MCF 10A (cell line): ENCODE results near the gene KNCN. TPM values are rescaled to one million over a fixed set of nuclear protein-coding genes. Genes with fewer than 3 reads are reported as not detected.

Experiments used
- BruUV-seq: library from RNA; stranded (reverse); fragments of 400-500 nt; replicated peaks from 2 replicates; lab custom pipeline; 2021; lab: Mats Ljungman, UMichigan
- CTCF ChIA-PET: fragments of 300-600 bp; sonication (Branson Sonifier 250); formaldehyde crosslinking; extraction: SDS; loops from one replicate; lab custom pipeline; 2021; ENCODE audit warnings: antibody characterized with exemption, inconsistent platforms; lab: Yijun Ruan, JAX
- POLR2A ChIA-PET: fragments of 300-600, 350-650 bp; sonication (Branson Sonifier 250); formaldehyde crosslinking; extraction: SDS; loops from one replicate; lab custom pipeline; 2020; ENCODE audit warnings: antibody characterized with exemption, inconsistent platforms; lab: Yijun Ruan, JAX
- DNase-seq: peaks from one replicate; pipeline ENCODE4 v3.0.0-alpha.2; 2018; ENCODE audit not compliant: unreplicated experiment
- H3K27ac Mint-ChIP-seq: one replicate; pipeline ENCODE4 v1.8.0; 2022; ENCODE audit warnings: mild to moderate bottlenecking, low read depth, mixed read lengths; ENCODE audit not compliant: unreplicated experiment
- H3K27me3 Mint-ChIP-seq: one replicate; pipeline ENCODE4 v1.8.0; 2022; ENCODE audit warnings: mixed read lengths; ENCODE audit not compliant: insufficient read depth, unreplicated experiment
- H3K36me3 Mint-ChIP-seq: one replicate; pipeline ENCODE4 v1.8.0; 2022; ENCODE audit warnings: mild to moderate bottlenecking, moderate library complexity, mixed read lengths; ENCODE audit not compliant: insufficient read depth, unreplicated experiment
- H3K4me1 Mint-ChIP-seq: one replicate; pipeline ENCODE4 v1.8.0; 2022; ENCODE audit warnings: mixed read lengths; ENCODE audit not compliant: insufficient read depth, unreplicated experiment
- H3K4me3 Mint-ChIP-seq: one replicate; pipeline ENCODE4 v1.8.0; 2022; ENCODE audit warnings: mild to moderate bottlenecking, moderate library complexity, mixed read lengths; ENCODE audit not compliant: unreplicated experiment
- H3K9me3 Mint-ChIP-seq: one replicate; pipeline ENCODE4 v1.8.0; 2022; ENCODE audit warnings: mixed read lengths; ENCODE audit not compliant: unreplicated experiment
- intact Hi-C: fragments of 100-400 bp; cut with micrococcal nuclease; formaldehyde crosslinking; loops from 2 replicates; pipeline ENCODE4 v1.14.1; 2022
- total RNA-seq: library from RNA; stranded (reverse); gene quantifications from 2 replicates; pipeline ENCODE4 v1.2.3, GENCODE V29; 2022
- TF ChIP-seq, protein P1 (sequence below): fragments of 200-600 bp; IDR thresholded peaks from one replicate; pipeline ENCODE4 v1.8.0; 2022; ENCODE audit warnings: antibody characterized with exemption, mild to moderate bottlenecking; ENCODE audit not compliant: unreplicated experiment

KNCN gene
- total RNA-seq, 1 experiment from 2014 or later = not detected

- no TSS peak for BruUV-seq
- Mint-ChIP-seq H3K27ac (no peak overlapping the region), H3K9me3 (no peaks in the 10 kb centered on the region), H3K27me3 (no peaks in the 10 kb centered on the region), H3K4me1 (no peaks in the 10 kb centered on the region), H3K4me3 (no peak overlapping the region), H3K36me3 (peaks cover 45% of the 10 kb centered on the region)
- DNase-seq = no peak
- TF ChIP-seq, protein P1, sequence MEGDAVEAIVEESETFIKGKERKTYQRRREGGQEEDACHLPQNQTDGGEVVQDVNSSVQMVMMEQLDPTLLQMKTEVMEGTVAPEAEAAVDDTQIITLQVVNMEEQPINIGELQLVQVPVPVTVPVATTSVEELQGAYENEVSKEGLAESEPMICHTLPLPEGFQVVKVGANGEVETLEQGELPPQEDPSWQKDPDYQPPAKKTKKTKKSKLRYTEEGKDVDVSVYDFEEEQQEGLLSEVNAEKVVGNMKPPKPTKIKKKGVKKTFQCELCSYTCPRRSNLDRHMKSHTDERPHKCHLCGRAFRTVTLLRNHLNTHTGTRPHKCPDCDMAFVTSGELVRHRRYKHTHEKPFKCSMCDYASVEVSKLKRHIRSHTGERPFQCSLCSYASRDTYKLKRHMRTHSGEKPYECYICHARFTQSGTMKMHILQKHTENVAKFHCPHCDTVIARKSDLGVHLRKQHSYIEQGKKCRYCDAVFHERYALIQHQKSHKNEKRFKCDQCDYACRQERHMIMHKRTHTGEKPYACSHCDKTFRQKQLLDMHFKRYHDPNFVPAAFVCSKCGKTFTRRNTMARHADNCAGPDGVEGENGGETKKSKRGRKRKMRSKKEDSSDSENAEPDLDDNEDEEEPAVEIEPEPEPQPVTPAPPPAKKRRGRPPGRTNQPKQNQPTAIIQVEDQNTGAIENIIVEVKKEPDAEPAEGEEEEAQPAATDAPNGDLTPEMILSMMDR = no peak
- intact Hi-C loops = no loop called here
- ChIA-PET POLR2A (no interaction called here), CTCF (no interaction called here)
These were observed 35.6 kb upstream of the KNCN start for GRCh38 chr1:46587069-46587468.

DNA sequence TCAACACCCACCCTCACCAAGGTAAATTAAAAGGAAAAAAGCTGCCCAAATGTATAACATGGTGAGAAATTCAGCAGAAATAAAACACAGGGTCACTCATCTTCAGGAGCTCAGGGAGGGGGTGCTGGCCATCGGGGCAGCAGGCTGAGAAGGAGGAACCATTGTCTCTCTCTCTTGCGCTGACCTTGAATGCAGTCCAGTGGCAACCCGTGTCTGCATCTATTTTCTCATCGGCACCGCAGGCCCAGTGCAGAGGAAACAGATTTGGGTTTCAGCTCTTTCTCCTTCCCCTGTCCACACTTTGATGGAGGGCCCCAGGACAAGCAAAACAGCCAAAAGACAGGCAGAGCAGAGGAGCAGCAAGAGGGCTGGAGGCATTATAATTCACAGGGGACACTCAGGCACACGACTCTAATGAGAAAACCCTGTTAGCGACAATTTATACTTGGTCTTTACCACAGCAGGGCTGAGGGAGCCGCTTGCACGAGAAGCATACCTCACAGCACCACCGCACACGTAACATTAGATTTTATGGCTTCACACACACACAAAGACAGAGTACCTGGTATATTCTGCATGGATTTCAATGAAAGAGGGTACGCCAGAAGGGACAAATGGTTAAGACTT is 34.0 kb upstream of the KNCN start:
- Mint-ChIP-seq H3K36me3 (peaks cover 37% of the 10 kb centered on the region), H3K4me1 (no peaks in the 10 kb centered on the region), H3K9me3 (no peaks in the 10 kb centered on the region), H3K4me3 (no peak overlapping the region), H3K27me3 (no peaks in the 10 kb centered on the region), H3K27ac (no peak overlapping the region)
- TF ChIP-seq, protein P1 = no peak
- BruUV-seq = no TSS peak
- intact Hi-C loops = no loop called here
- POLR2A ChIA-PET = no interaction called here
- DNase-seq = no peak
- CTCF ChIA-PET = interaction anchor here (0.7 to 0.8 kb wide), 2 partner anchors 108 to 140 kb away, joined by 3 to 4 read pairs; no protein-coding TSS in a partner anchor

DNA sequence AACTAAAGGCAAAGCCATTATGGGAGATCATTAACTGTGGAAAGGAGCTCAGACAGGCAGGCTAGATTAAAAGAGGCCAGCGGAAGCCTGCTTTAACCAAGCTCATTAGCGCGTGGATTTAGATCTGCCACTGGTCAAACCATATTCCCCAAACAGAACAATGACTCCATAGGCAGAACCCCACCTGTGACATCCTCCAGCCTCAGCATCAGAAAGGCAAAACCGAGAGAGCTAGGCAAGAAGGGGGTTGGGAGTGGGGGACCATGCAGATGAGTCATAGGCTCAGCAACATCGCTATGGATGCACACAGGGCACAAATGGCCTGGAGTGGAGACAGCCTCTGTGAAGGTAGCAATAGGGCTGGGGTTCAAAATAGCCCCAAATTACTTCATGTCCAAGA is 32.0 kb upstream of the KNCN start:
- CTCF ChIA-PET = interaction anchor here (0.6 to 1.5 kb wide), 2 partner anchors 17 to 56 kb away, joined by 5 to 6 read pairs; no protein-coding TSS in a partner anchor
- TF ChIP-seq, protein P1 = no peak
- no peak for DNase-seq
- no peaks in the 10 kb centered on the region for H3K27me3 Mint-ChIP-seq
- H3K27ac Mint-ChIP-seq = no peak overlapping the region
- no TSS peak for BruUV-seq
- peaks cover 49% of the 10 kb centered on the region for H3K36me3 Mint-ChIP-seq
- POLR2A ChIA-PET = no interaction called here
- H3K9me3 Mint-ChIP-seq = no peaks in the 10 kb centered on the region
- H3K4me1 Mint-ChIP-seq = no peaks in the 10 kb centered on the region
- intact Hi-C loops = no loop called here
- no peak overlapping the region for H3K4me3 Mint-ChIP-seq

GRCh38 chr1:46582972-46583371 is 31.5 kb upstream of the KNCN start:
- Mint-ChIP-seq H3K27me3 (no peaks in the 10 kb centered on the region), H3K27ac (no peak overlapping the region), H3K4me3 (no peak overlapping the region), H3K36me3 (peaks cover 52% of the 10 kb centered on the region), H3K4me1 (no peaks in the 10 kb centered on the region), H3K9me3 (no peaks in the 10 kb centered on the region)
- TF ChIP-seq, protein P1 = no peak
- POLR2A ChIA-PET = interaction anchor here (3.1 kb wide), 1 partner anchor 21 kb away, joined by 10 read pairs; the partner anchor contains the start of gene MKNK1
- CTCF ChIA-PET = interaction anchor here (0.6 to 1.5 kb wide), 3 partner anchors 18 to 56 kb away, joined by 3 to 6 read pairs (median 5); no protein-coding TSS in a partner anchor
- DNase-seq = no peak
- no TSS peak for BruUV-seq
- intact Hi-C loops = no loop called here
